ENCODE measurements around the gene AFF1.

DNA sequence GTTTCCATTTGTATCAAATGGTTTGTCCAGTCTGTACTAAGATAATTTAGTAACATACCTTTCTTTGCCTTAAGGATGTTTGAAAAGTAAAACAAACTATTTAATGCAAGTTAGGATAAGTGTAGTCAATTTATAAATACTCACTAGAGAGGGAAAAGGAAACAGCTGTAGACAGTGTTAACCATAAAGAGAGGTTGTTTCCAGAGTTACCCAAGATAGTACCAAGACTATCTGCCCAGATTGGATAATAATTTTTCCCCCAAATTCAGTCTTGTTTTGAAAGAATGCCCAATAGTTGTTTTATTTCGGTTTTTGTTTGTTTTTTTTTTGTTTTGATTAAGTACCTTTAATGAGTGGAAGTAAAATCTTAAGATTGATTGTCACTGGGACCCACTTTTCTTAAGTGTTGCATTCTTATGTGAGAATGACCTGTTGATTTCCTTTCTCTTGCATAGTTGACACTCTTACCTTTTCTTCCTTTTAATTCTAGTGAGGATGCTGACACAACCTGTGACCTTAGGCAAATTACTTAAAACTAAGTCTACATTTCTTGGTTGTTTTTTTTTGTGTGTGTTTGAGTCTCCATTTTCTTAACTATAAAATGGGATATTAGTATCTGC, 12.8 kb downstream of the AFF1 start:
- no peak for TF ChIP-seq POLR2A (IDR thresholded peaks at IDR 0.05)
- TF ChIP-seq, protein P1, sequence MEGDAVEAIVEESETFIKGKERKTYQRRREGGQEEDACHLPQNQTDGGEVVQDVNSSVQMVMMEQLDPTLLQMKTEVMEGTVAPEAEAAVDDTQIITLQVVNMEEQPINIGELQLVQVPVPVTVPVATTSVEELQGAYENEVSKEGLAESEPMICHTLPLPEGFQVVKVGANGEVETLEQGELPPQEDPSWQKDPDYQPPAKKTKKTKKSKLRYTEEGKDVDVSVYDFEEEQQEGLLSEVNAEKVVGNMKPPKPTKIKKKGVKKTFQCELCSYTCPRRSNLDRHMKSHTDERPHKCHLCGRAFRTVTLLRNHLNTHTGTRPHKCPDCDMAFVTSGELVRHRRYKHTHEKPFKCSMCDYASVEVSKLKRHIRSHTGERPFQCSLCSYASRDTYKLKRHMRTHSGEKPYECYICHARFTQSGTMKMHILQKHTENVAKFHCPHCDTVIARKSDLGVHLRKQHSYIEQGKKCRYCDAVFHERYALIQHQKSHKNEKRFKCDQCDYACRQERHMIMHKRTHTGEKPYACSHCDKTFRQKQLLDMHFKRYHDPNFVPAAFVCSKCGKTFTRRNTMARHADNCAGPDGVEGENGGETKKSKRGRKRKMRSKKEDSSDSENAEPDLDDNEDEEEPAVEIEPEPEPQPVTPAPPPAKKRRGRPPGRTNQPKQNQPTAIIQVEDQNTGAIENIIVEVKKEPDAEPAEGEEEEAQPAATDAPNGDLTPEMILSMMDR (IDR thresholded peaks at IDR 0.05), result no peak
